ENCODE data around the gene HERC6.

DNA sequence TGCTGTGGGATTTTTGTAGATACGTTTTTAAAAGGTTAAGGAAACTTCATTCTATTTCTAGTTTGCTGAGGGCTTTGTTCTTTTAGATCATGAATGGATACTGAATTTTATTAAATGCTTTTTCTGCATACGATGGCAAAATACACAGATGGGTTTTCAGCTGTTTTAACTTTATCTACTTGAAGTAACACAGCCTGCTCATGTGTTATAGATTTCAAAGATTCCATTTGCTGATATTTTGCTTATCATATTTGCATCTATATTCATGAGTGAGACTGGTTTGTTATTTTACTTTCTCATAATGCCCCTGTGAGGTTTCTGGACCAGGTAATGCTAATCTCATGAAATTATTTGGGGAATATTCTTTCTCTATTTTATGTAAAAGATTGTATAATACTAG, 43.8 kb downstream of the HERC6 start:
- TF ChIP-seq CTCF (IDR thresholded peaks at IDR 0.05) (no peak), EZH2 (IDR thresholded peaks at IDR 0.05; ENCODE audit: borderline replicate concordance, insufficient read depth, low read depth, low read length, poor library complexity, severe bottlenecking) (no peak)
